HFF-Myc (cell line): Measurements from ENCODE around the gene R3HDM2.
"Not testable (repeated sequence)": the region's sequence is repeated elsewhere in the genome, so short reads cannot be mapped to it uniquely, and the experiment has no call there.

ENCODE experiments used
- DNase-seq: peaks from one replicate; pipeline ENCODE4 v3.0.0-alpha.2; 2011; ENCODE audit warnings: low read depth; ENCODE audit errors: extremely low read depth
- H3K4me3 ChIP-seq: replicated peaks from 2 replicates; pipeline ENCODE4 v1.5.1; 2011; ENCODE audit warnings: low read depth, mild to moderate bottlenecking, control low read depth, low read length
- CTCF ChIP-seq: IDR thresholded peaks from 2 replicates; pipeline ENCODE4 v1.5.1; 2012; ENCODE audit warnings: mild to moderate bottlenecking, low read depth, low read length, control low read depth; ENCODE audit errors: missing control alignments

Gene R3HDM2

GRCh38 chr12:57276935-57277563, 153.8 kb downstream of the R3HDM2 start:
- H3K4me3 ChIP-seq: no peak overlapping the region
- no peak for DNase-seq
- peak; percentile 54 for TF ChIP-seq CTCF

- not testable (repeated sequence) for DNase-seq, H3K4me3 ChIP-seq
Observed at GRCh38 chr12:57276233-57276632, 154.6 kb downstream of the R3HDM2 start.

- no peak overlapping the region for H3K4me3 ChIP-seq
- TF ChIP-seq CTCF: no peak
- no peak for DNase-seq
Observed at GRCh38 chr12:57273516-57273915, 157.3 kb downstream of the R3HDM2 start.

GRCh38 chr12:57272337-57273151, 158.3 kb downstream of the R3HDM2 start:
- no peak for DNase-seq
- H3K4me3 ChIP-seq: no peak overlapping the region
- TF ChIP-seq CTCF: no peak

GRCh38 chr12:57270966-57271470, 159.8 kb downstream of the R3HDM2 start:
- TF ChIP-seq CTCF: no peak
- DNase-seq: no peak
- H3K4me3 ChIP-seq: no peak overlapping the region

GRCh38 chr12:57268264-57268663, 162.6 kb downstream of the R3HDM2 start:
- H3K4me3 ChIP-seq: no peak overlapping the region
- no peak for TF ChIP-seq CTCF
- no peak for DNase-seq

GRCh38 chr12:57266681-57267080, 164.2 kb downstream of the R3HDM2 start:
- H3K4me3 ChIP-seq: no peak overlapping the region
- no peak for DNase-seq
- no peak for TF ChIP-seq CTCF
